ENCODE results near the gene ZNF205. TPM values are rescaled to one million over a fixed set of nuclear protein-coding genes. Genes with fewer than 3 reads are reported as not detected.
A peak's percentile ranks its signal among the peaks of the same experiment; 100 is the strongest.

The ZNF205 gene
- total RNA-seq, 2 experiments from 2014 or later = 0.21 to 0.32 TPM

DNA sequence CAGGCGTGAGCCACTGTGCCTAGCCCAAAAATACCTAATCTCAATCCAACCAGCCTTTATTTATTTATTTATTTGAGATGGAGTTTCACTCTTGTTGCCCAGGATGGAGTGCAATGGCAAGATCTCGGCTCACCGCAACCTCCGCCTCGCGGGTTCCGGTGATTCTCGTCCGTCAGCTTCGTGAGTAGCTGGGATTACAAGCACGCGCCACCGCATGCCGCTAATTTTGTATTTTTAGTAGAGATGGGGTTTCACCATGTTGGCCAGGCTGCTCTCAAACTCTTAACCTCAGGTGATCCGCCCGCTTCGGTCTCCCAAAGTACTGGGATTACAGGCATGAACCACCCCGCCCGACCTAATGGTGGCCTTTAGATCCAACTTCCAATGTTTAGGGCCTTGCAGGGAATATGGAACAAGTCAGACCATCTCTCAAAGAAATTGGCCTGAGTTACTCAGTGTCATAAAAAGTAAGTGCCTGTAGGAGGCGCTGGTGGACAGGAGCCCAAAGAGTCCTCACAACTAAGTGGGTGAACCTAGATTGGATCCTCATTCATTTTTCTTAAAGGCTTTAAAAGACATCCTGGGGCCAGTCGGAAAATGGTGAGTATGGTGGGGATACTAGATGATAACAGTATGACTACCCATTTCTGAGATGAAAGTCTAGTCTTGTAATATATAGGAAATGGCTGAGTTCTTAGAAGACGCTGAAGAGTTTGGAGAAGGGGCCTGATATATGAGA is 17.9 kb upstream of the ZNF205 start:
- Mint-ChIP-seq H3K36me3 (ENCODE audit: low read depth) (no peaks in the 10 kb centered on the region), H3K4me1 (peaks cover 32% of the 10 kb centered on the region), H3K9me3 (ENCODE audit: low read depth) (no peaks in the 10 kb centered on the region), H3K4me3 (no peak overlapping the region), H3K27me3 (no peaks in the 10 kb centered on the region), H3K27ac (peak overlapping the region; percentile 29)
- POLR2A ChIA-PET = no interaction called here
- intact Hi-C loops (cut with DNase I, micrococcal nuclease) = loop anchor here (1.0 to 5.0 kb wide), 3 partner anchors 35 to 73 kb away; no protein-coding TSS in a partner anchor
- ATAC-seq (peak; percentile 53), DNase-seq (peak; percentile 77)
- CTCF ChIA-PET = interaction anchor here (0.7 to 2.7 kb wide), 7 partner anchors 14 to 63 kb away, joined by 3 to 19 read pairs (median 3); no protein-coding TSS in a partner anchor

DNA sequence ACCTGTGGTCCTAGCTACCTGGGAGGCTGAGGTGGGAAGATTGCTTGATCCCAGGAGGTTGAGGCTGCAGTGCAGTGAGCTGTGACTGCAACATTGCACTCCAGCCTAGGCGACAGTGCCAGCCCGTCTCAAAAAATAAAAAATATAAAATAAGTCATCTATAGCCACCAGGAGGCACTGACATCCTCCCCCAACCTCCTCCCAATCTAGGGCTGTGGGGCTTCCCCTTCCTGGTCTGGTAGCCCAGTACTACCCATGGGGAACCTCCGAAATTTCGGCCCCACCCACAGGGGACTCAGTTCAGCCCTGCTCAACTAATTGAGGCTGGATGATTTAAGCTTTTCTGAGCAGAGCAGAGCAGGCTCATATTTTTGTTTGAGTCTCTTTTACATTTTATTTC is 16.5 kb upstream of the ZNF205 start:
- intact Hi-C loops (cut with DNase I, micrococcal nuclease) = loop anchor here (1.0 to 5.0 kb wide), 3 partner anchors 28 to 71 kb away; no protein-coding TSS in a partner anchor
- peak; percentile 82 for DNase-seq
- peaks cover 41% of the 10 kb centered on the region for H3K4me1 Mint-ChIP-seq
- peak; percentile 68 for ATAC-seq
- ChIA-PET CTCF (interaction anchor here (0.6 to 9.4 kb wide), 15 partner anchors 14 to 76 kb away, joined by 3 to 125 read pairs (median 4); partner anchors contain the start of gene ZNF213), POLR2A (interaction anchor here (0.7 to 1.5 kb wide), 4 partner anchors 9 to 54 kb away, joined by 3 to 6 read pairs (median 5); no protein-coding TSS in a partner anchor)
- H3K27ac Mint-ChIP-seq = no peak overlapping the region
- H3K27me3 Mint-ChIP-seq = no peaks in the 10 kb centered on the region
- H3K36me3 Mint-ChIP-seq (ENCODE audit: low read depth) = no peaks in the 10 kb centered on the region
- H3K4me3 Mint-ChIP-seq = no peak overlapping the region
- H3K9me3 Mint-ChIP-seq (ENCODE audit: low read depth) = no peaks in the 10 kb centered on the region

DNA sequence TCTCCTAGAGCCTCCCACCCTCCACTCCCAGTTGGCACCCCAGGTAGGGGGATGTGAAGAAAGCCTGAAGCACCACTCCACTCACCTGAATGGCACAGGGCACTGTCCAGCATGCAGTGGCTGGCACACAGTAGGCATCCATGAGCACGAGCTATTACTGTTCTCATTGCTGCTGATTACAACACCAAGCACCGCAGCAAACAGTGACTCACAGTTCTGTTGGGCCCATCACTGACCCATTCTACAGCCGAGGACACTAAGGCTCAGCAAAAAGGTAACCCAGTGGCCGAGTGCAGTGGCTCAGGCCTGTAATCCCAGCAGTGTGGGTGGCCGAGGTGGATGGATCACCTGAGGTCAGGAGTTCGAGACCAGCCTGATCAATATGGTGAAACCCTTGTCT is 16.0 kb upstream of the ZNF205 start:
- H3K9me3 Mint-ChIP-seq (ENCODE audit: low read depth) = no peaks in the 10 kb centered on the region
- intact Hi-C loops (cut with DNase I, micrococcal nuclease) = loop anchor here (1.0 to 5.0 kb wide), 3 partner anchors 28 to 71 kb away; no protein-coding TSS in a partner anchor
- peaks cover 41% of the 10 kb centered on the region for H3K4me1 Mint-ChIP-seq
- no peak for DNase-seq
- H3K36me3 Mint-ChIP-seq (ENCODE audit: low read depth) = no peaks in the 10 kb centered on the region
- no peak overlapping the region for H3K27ac Mint-ChIP-seq
- H3K4me3 Mint-ChIP-seq = no peak overlapping the region
- CTCF ChIA-PET = interaction anchor here (0.6 to 9.4 kb wide), 13 partner anchors 12 to 76 kb away, joined by 3 to 125 read pairs (median 4); partner anchors contain the start of gene ZNF213
- POLR2A ChIA-PET = interaction anchor here (1.3 to 1.5 kb wide), 2 partner anchors 21 to 25 kb away, joined by 5 to 6 read pairs; no protein-coding TSS in a partner anchor
- H3K27me3 Mint-ChIP-seq = no peaks in the 10 kb centered on the region
- ATAC-seq = no peak

DNA sequence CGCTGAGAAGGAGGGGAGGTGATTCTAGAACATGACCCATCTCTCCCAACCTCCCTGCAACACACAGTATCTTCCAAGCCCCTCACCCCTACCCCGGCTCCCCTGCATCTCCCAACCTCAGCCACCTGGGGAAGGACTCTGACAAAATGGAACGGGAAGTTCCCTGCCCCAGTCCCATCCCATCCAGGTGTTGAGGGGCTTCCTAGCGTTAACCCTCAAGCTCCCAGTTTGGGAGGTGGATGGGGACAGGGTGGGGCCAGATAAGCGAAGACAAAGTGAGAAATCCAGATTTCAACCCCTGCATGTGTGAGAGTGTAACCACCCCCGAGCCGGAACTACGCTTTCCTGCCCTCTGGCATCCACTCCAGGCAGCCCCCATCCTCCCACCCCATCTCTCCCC is 15.1 kb upstream of the ZNF205 start:
- no peak overlapping the region for H3K4me3 Mint-ChIP-seq
- H3K27ac Mint-ChIP-seq = no peak overlapping the region
- peaks cover 45% of the 10 kb centered on the region for H3K4me1 Mint-ChIP-seq
- no peaks in the 10 kb centered on the region for H3K9me3 Mint-ChIP-seq (ENCODE audit: low read depth)
- H3K27me3 Mint-ChIP-seq = no peaks in the 10 kb centered on the region
- ChIA-PET POLR2A (interaction anchor here (1.5 kb wide), 1 partner anchor 22 kb away, joined by 6 read pairs; no protein-coding TSS in a partner anchor), CTCF (interaction anchor here (0.7 to 9.4 kb wide), 8 partner anchors 8 to 52 kb away, joined by 3 to 125 read pairs (median 5); partner anchors contain the start of gene ZNF213)
- no peak for ATAC-seq
- no peaks in the 10 kb centered on the region for H3K36me3 Mint-ChIP-seq (ENCODE audit: low read depth)
- DNase-seq = no peak
- intact Hi-C loops (cut with DNase I, micrococcal nuclease) = loop anchor here in 1 of 2 experiments (5.0 kb wide), 1 partner anchor 70 kb away; no protein-coding TSS in a partner anchor

DNA sequence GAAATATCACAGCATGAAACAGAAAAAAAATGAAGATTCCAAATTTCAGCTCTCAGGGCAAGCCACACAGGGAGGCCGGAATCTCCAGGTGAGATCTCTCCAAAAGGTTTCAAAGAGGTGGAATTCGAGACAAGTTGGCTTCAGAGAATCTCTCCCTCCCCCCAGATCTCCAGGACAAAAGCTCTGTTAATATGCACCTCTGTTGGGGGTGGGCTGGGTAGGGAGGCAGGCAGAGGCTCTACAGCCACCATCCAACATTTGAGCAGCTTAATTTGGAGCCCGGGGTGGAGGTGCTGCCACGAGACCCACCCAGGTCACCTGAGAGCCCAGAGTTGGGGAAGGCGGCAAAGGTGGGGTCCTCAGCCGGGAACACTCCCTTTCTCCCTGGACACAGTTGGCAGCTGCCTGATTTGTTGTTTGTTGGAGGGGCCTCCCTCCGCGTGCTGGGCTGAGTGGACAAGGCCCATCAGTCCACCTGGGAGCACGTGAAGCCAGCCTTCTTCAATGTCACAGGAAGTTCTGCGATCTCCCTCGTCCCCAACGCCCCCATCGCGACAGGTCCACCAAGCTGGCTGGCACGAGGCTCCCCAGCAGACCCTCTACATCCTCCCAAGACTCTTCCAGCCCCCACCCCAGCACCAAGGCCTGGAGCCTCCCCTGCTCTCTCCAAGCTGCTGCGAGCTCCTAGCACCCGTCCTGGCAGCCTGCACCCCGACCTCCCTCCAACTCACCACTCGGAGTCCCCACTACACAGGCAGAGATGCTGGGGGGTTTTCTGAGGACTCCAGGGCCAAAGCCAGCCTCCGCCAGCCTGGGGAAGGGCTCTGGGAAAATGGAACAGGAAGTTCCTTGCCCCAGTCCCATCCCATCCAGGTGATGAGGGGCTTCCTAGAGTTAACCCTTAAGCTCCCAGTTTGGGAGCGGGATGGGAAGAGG is 13.7 kb upstream of the ZNF205 start, which contains the start of gene ZSCAN10:
Gene ZSCAN10 (minus strand): TSS at position 836 of the 936 bp plus-strand sequence. CDS start 6,357 bp downstream, outside the sequence.
- no peak for DNase-seq
- H3K9me3 Mint-ChIP-seq (ENCODE audit: low read depth) = no peaks in the 10 kb centered on the region
- H3K36me3 Mint-ChIP-seq (ENCODE audit: low read depth) = no peaks in the 10 kb centered on the region
- intact Hi-C loops (cut with DNase I, micrococcal nuclease) = loop anchor here in 1 of 2 experiments (5.0 kb wide), 1 partner anchor 69 kb away; no protein-coding TSS in a partner anchor
- peaks cover 53% of the 10 kb centered on the region for H3K4me1 Mint-ChIP-seq
- CTCF ChIA-PET = interaction anchor here (0.8 to 9.4 kb wide), 14 partner anchors 10 to 86 kb away, joined by 3 to 125 read pairs (median 6); partner anchors contain the start of genes CLDN9 and ZNF213
- peak within 1 kb of the TSS; percentile 84 for H3K27ac Mint-ChIP-seq
- peak within 1 kb of the TSS; percentile 68 for H3K4me3 Mint-ChIP-seq
- POLR2A ChIA-PET = interaction anchor here (0.6 to 1.2 kb wide), 3 partner anchors 33 to 76 kb away, joined by 3 to 10 read pairs (median 3); partner anchors contain the start of gene IL32
- ATAC-seq = no peak
- no peaks in the 10 kb centered on the region for H3K27me3 Mint-ChIP-seq

DNA sequence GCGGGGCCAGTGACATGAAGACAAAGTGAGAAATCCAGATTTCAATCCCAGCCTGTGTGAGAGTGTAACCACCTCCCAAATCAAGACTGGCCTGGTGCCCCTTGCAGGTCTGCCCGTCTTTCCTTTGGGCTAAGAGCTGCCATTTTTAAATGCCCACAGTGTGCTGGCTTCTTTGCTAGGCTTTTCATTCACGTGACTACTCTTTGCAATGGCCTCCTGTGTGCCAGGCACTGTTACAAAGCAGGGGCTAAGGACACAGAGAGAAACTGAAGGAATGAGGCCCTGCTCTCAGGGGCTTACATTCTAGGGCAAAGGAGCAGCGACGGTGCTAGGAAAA is 13.0 kb upstream of the ZNF205 start:
- H3K4me1 Mint-ChIP-seq = peaks cover 52% of the 10 kb centered on the region
- peak; percentile 51 for DNase-seq
- no peaks in the 10 kb centered on the region for H3K27me3 Mint-ChIP-seq

DNA sequence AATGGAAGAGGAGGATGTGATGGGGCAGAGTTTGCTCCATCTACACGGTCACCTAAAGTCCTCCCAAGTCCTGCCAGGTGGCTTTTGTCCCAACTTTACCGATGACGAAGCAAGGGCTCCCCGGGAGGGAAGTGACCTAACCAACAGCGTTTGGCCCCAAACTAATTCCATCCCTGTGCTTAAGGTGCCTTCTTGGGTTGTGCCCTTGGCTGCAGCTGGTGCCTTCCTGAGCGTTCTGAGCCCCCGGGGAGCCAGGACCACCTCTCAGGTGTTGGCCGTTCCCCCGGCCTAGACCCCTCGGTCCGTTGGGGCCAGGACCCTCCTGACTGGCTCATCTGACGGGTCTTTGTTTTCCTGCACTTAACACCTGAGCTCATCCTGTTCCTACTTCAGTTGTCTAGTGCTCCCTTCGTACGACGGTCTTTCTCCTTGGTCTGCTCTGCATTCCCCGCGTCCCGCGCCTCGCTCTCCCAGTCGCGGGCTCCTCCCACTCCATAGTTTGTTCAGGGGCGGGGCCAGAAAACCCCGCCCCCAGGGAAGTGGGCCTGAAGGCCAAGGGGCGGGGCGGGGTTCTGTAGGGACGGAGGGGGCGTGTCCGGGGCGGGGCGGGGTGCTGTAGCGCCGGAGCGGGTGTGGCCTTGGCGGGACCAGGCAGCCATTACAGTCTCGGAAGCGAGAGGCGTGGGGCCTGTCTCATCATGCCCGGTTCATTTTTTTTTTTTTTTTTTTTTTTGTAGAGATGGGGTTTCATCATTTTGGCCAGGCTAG is 12.5 kb upstream of the ZNF205 start:
- H3K4me3 Mint-ChIP-seq = peak overlapping the region; percentile 68

More for the DNA sequence above, 13.0 kb upstream of the ZNF205 start:
- Mint-ChIP-seq H3K27ac (no peak overlapping the region), H3K36me3 (ENCODE audit: low read depth) (no peaks in the 10 kb centered on the region), H3K4me3 (no peak overlapping the region), H3K9me3 (ENCODE audit: low read depth) (no peaks in the 10 kb centered on the region)
- ATAC-seq = no peak
- intact Hi-C loops (cut with DNase I, micrococcal nuclease) = loop anchor here in 1 of 2 experiments (5.0 kb wide), 1 partner anchor 68 kb away; no protein-coding TSS in a partner anchor
- ChIA-PET POLR2A (interaction anchor here (0.8 to 1.2 kb wide), 2 partner anchors 36 to 77 kb away, joined by 3 read pairs; partner anchors contain the start of gene ZNF213), CTCF (interaction anchor here (0.8 to 9.4 kb wide), 9 partner anchors 14 to 50 kb away, joined by 3 to 125 read pairs (median 6); no protein-coding TSS in a partner anchor)

DNA sequence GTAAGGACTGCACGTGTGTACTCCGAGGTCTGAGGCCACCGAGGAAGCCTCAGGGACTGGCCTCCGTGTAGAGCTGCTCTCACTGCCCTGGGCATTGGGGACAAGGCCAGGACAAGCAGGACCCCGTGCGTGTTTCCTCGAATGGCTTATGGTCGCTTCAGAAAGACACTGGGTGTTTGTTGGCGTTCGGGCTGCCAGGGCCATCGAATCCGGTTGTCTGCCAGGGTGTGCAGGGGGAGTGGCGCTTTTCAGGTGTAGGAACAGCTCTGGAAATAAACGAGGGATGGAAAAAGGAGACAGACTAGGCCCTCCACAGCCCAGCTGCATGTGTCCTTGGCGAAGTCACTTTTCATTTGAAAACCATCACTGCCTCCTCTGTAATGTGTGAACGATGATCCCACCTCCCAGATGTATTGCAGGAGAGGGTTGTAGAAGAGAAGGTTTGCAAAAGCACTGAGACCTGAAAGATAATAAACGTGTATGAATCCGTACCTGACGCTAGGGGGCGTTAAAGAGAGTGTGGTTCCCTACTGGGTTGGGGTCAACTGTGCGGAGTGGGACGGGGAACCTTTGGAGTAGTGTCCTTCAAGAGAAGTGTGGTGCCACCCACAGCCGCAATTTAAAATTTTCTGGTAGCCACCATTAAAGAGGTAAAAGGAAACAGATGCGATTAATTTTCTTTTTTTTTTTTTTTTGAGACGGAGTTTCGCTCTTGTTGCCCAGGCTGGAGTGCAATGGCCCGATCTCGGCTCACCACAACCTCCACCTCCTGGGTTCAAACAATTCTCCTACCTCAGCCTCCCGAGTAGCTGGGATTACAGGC is 11.2 kb upstream of the ZNF205 start:
- POLR2A ChIA-PET = interaction anchor here (1.1 kb wide), 1 partner anchor 91 kb away, joined by 4 read pairs; no protein-coding TSS in a partner anchor
- peak; percentile 36 for ATAC-seq

More for the DNA sequence above, 12.5 kb upstream of the ZNF205 start:
- Mint-ChIP-seq H3K27ac (peak overlapping the region; percentile 84), H3K36me3 (ENCODE audit: low read depth) (no peaks in the 10 kb centered on the region), H3K4me1 (peaks cover 49% of the 10 kb centered on the region), H3K9me3 (ENCODE audit: low read depth) (no peaks in the 10 kb centered on the region), H3K27me3 (no peaks in the 10 kb centered on the region)
- intact Hi-C loops (cut with DNase I, micrococcal nuclease) = loop anchor here (1.0 to 10.0 kb wide), 10 partner anchors 24 to 515 kb away; partner anchors contain the start of genes FLYWCH1 (in 1 of the 2), SLX4 (in 1 of the 2) and ZNF263 (in 1 of the 2)
- DNase-seq (peak; percentile 99), ATAC-seq (peak; percentile 84)
- POLR2A ChIA-PET = interaction anchor here (0.8 kb wide), 1 partner anchor 35 kb away, joined by 3 read pairs; the partner anchor contains the start of gene ZNF213
- CTCF ChIA-PET = interaction anchor here (0.8 to 9.4 kb wide), 11 partner anchors 8 to 41 kb away, joined by 3 to 125 read pairs (median 6); partner anchors contain the start of gene ZNF213

More for the DNA sequence above, 11.2 kb upstream of the ZNF205 start:
- H3K4me1 Mint-ChIP-seq = peaks cover 44% of the 10 kb centered on the region
- H3K36me3 Mint-ChIP-seq (ENCODE audit: low read depth) = no peaks in the 10 kb centered on the region
- CTCF ChIA-PET = interaction anchor here (0.6 to 9.4 kb wide), 21 partner anchors 9 to 189 kb away, joined by 3 to 125 read pairs (median 4); partner anchors contain the start of gene ZNF213
- no peaks in the 10 kb centered on the region for H3K9me3 Mint-ChIP-seq (ENCODE audit: low read depth)
- peak overlapping the region; percentile 88 for H3K27ac Mint-ChIP-seq
- peak overlapping the region; percentile 69 for H3K4me3 Mint-ChIP-seq
- H3K27me3 Mint-ChIP-seq = no peaks in the 10 kb centered on the region
- DNase-seq = peak; percentile 71
- intact Hi-C loops (cut with DNase I, micrococcal nuclease) = loop anchor here (1.0 to 10.0 kb wide), 5 partner anchors 28 to 514 kb away; partner anchors contain the start of genes FLYWCH1 (in 1 of the 2), SLX4 (in 1 of the 2) and ZNF263 (in 1 of the 2)

Data from activated CD4-positive, alpha-beta T cell treated with anti-CD3 and anti-CD28 coated beads for 36 hours (primary cell).